ENCODE results near the gene CHN2.
A peak's percentile ranks its signal among the peaks of the same experiment; 100 is the strongest.

Gene CHN2

DNA sequence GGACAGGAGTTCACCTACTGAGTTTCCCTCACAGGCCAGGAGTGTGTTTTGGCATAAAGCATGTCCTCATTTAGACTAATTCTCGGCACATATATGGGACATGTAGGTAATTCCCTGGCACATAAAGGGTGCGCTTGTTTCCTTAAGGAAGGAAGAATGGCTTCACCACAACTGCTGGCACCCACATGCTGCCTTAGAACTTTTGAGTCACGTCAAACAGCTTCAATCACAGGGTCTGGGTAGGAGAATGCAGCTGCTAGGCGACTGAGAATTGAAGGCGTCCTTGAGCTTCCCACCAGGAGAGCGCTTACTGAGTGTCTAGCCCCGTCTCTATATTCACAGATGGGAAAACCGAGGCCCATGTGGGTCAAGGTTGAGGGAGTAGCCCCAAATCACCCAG lies 146.1 kb downstream of the CHN2 start:
- no peak for DNase-seq

DNA sequence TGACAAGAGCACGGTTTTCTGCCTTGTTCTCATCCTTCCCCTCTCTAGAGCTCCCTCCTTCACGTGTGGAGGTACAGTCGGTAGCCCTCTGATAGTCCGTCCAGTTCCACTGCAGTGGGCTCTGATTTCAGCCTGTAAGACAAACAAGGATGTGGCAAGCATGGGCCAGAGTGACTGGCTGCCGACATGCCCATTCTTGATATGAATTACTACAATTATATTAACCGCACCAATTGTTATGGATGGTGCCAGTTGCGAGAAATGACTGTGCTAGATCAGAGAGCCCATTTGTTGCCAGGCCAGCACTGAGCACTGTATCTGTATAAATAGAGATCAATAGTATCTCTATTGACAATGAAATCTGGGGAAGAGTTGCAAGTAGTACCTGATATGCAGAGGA lies 146.6 kb downstream of the CHN2 start:
- DNase-seq: no peak

DNA sequence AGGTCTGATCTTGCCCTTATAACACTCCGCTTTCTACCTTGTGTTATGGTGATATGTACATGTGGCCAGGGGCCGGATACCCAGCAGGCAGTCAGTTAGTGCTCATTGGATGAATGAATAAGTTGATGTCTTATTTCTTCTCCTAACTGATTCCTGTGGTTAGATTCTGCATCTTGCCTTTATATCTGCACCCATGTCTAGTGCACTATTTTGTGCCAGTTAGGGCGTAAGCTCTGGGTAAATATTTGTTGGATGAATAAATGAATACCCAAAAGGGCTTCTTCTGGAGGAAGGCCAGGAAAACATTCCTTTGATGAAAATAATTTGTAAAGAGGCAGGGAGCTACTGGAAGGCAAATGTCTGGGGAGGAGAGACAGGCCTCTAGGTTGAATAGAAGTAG lies 148.2 kb downstream of the CHN2 start:
- DNase-seq: no peak

DNA sequence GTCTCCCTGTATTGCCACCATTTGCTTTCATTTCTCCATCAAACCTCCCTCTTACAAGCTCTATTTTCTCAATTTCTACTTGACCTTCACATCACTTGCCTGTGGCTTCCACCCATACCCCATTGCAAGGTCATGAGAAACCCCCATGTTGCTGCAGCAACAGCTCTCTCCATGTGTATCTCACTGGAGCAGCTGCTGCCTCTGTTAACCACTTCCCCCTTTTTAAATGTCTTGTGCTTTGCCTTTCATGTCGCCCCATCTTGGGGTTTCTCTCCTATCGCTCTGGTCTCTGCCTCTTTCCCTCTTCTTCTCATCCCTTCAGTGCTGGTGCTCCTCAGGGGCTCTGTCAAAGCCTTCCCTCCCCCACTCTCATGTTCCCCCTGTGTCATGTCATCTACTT lies 148.8 kb downstream of the CHN2 start:
- DNase-seq: no peak

DNA sequence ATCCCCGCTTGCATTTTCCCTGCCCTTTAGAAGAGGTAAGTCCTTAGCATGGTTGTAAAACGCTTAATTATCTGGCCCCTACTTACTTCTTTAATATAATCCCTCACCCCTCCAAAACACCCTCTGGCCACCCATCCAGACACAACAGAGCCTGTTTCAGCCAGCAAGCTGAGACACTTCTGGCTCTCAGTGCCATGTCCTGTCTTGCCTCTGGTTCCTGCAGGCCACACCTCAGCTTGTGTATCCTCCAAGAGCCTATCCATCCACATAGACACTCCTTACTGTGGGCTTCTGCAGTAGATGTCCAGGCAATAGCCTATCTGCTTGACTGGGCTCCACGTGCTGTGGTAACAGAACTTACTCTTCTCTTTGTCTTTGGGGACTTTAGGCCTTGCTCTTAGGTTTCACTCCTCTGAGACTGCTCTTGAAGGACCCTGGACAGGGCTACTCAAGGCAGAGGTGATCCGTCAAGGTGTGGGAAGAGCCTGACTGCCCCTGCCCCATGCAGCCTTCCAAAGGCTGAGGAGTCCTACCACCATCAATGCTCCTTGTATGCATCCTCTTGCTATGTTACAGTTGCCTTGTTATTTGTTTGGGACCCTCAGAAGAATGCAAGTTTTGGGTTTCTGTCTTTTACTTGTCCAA lies 149.9 kb downstream of the CHN2 start:
- no peak for DNase-seq

DNA sequence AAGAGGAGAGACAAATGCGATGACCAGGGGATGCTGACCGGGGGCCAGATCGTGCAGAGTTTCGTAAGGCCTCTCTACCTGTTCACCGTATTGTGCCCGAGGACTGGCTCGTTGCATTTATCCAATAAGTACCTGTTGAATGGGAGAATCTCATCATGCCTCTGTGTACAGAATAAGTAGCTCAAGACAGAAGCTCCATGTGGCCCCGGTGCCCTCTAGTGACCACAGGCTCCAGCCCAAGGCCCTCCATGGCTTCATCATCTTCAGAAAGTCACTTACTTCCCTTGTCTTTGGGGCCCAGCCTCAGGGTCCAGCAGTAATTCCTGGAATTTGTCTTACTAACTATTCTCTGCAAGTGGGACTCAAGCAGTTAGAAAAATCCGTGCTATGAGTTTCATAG lies 151.0 kb downstream of the CHN2 start:
- DNase-seq: peak; percentile 44

DNA sequence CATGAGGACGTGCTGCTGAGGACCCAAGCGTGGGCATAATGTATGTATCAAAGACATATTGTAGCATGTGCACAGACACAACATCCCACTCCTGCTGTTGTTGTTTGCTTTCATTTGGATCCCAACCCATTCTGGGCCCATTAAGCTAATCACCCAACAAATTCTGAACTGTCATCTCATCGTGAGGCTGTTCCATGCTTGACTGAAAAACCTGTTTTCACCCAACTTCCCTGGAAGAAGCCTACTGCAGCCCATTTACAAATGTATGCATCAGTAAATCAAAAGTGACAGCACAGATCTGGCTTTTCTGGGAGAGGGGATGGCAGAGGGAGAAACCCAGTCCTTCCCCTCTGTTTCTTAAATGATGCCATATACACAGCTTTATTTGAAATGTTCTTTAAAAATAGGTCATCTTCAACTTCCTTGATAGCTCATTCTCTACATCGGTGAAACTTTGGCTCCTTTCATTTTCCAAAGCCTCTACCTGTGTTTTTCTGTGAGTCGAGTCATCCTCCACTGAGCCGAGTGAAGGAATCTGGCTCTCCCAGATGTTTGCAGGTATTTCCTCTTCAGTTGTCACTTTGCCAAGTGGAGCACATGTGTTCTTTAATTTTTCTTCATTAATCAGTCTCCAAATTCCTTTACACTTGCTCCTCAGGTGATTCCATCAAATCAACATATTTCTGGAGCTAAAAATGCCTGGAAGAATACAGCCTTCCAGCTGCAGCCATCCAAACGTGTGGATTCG lies 151.8 kb downstream of the CHN2 start:
- DNase-seq: no peak

DNA sequence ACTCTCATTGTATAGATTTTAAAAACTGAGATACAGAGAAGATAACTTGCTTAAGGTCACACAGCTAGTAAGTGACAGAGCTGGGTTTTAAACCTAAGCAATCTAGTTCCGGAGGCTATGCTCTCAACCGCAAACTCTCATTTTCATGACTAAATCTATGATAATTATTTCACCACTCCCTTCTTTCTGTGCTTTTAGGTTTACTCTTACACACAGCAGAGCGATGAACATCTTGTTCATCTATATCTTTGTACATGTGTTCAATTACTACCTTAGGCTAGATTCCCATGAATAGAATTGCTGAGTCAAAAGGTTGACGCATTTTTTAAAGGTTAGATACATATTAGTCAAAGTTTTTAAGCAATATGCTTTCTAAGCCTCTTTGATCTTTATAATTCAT lies 154.8 kb downstream of the CHN2 start:
- no peak for DNase-seq

DNA sequence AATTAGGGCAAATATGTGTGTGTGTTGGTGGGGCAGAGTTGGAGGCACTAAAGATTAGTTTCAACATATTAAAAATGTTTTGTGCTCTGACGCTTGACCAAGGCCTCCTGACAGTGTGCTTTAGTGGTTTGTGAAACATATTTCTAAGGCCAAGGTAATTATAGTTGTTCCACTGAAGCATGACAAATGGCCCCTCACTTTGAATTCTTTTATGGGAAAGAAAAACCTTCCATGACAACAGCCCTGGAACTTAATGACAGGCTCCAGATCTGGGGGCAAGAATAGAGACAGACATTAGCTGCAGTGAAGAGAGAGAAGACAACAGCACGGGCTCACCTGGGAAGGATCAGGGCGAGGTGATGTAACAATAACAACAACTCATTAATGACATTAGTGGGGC lies 155.8 kb downstream of the CHN2 start:
- DNase-seq: no peak

DNA sequence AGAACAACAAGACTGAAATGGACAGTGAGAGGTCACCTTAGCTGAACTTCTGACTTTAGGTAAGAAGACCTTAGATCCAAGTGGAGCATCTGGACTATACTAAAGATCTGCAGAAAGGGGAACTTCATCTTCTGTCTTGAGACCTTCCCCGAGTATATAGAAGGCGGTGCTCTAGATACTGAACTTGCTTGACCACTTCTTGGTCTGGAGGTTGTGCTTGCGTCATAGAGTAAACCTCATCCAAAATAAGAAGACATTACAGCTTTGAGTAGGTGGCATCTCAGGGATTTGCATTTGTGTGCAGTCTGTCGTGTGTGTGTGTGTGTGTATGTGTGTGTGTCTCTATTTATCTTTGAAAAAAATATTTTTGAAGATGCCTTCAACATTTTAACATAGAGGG lies 157.5 kb downstream of the CHN2 start:
- DNase-seq: no peak

DNA sequence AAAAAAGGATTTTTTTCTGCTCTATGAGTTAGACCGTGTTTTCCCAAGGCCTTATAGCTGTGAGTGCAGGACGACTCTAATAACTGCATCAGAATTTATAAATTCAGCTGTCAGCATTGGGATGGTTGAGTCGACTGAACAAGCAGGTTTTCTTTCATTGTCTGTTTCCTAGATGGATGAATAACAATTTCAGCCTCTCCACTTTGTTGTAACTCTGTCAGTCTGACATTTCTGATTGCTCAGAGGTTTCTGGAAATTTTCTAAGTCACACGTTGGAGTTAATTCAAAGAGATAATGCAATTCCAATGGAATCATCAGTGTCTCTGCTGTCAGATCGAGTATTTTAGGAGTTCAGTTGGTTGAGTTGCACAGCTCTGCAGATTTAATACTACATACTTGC lies 159.2 kb downstream of the CHN2 start:
- DNase-seq: no peak

DNA sequence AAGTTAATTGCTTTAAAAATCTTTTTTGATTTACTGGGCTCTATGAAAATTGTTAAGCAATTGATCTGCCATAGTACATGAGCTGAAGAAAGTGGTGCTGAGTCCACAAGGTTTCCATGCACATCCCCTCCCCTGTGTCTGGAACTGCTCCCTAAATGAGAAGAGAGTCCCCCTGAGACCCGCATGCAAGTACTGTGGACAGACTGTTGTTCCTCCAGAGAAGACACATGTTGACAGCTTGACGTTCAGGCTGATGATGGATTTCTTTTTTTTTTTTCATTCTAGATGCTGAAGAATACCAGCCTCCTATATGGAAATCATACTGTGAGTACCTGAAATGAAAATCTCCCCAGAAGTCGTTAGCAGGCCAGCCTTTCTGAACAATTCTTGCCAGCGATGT lies 159.8 kb downstream of the CHN2 start:
- DNase-seq: no peak

DNA sequence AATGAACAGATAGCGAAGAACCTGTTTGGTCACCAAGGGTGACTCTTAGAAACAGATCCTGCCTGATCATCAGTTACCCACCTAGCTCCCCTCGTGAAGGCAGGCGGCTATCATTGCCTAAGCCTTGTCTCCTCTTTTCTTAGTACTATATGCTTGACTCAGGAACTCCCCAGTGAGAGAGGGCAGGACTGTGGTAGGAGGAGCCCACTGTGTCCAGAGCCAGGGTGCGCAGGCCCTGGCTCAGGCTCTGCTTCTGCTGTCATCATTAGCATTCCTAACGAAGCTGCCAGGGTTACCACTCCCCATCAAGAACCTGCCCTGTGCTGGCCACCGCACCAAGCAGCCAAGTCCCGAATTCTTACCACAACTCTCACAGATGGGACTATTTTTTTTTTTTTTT lies 160.8 kb downstream of the CHN2 start:
- DNase-seq: no peak

DNA sequence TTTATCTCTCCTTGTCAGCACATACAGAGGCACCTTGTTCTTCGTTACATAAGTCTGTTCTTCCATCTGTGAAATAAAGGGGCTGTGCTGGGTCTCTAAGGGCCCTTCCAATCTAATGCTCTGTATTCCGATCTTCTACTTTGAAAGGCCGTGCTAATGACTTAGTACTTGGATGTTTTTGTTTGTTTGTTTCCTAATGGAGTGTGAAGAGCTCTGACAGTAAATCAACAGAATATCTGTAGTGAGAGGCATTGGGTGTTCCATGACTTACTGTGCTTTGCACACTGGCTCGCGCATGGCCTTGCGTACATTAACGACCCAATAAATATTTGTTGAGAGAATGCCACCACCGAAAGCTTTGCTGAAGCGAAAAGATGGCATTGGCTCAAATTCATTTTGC lies 162.1 kb downstream of the CHN2 start:
- DNase-seq: no peak

DNA sequence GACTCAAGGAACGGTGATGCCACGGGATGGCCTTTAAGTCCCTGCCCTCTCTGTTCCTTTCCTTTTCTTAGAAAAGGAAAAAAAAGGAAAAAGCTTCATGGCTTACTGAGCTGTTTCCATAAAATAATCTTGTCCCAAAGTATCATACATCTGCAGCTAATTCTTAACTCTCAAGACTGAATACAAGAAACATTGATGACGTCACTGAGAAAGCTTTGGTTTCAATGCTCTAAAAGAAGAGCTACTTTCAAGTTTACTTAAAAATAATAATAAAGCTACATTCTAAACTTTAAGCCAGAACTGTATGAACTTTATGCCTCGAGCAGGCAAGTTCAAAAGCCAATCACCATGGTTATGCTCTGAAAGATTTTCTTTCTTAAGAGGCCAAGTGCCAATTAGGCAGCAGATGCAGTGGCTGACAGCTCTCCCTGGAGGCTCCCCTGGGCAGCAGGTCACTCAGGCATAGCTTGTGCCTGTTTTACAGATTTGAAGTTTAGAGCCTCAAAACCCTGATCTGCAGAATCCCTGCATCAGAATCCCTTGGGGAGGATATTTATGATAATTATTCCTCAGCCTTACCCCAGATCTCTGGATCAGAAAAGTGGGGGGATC lies 165.0 kb downstream of the CHN2 start:
- DNase-seq: no peak

DNA sequence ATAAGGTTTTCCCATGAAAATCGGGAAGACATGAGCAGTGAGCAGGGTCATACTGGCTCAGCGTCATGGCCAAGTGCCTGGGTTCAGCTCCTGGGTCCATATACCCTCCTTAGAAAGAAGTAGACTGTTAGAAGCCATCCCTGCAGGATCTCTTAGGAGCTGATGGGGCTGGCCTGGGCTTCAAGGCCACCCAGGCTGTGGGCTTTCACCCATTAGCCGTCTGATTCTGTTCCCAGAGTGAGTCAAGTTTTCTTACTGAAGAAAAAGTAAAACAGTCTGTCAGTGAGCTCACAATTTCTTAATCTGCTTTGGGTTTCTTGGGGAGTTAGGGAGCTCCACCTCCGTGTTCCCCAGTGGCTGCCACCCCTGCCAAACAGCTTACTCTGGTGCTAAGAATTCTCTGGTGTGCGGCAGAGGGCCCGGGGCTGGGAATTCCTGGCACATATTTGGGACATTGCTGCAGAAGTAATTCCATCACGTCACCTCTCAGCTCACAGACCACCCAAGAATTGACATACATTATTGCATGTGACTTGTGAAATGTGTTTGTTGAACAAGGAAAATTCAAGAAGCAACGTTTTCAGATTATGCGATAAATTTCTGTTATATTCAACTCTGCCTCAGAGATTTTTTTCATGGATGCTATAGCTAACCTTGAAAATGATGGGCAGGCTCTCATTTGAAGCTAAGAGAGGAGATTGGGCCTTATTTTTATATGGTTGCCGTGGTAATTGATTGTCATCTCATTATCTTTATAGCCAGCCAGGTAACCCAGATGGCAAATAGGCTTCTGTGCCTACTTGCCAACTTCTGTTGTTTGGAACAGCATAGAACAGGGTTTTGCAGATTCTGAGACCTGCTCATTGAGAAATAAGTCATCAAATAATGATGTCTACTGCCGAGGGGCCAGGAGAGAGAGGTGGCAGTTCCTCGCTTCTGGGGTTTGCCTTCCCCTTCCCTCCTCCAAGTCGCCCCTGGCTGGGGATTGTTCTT lies 166.4 kb downstream of the CHN2 start:
- peak; percentile 38 for DNase-seq

DNA sequence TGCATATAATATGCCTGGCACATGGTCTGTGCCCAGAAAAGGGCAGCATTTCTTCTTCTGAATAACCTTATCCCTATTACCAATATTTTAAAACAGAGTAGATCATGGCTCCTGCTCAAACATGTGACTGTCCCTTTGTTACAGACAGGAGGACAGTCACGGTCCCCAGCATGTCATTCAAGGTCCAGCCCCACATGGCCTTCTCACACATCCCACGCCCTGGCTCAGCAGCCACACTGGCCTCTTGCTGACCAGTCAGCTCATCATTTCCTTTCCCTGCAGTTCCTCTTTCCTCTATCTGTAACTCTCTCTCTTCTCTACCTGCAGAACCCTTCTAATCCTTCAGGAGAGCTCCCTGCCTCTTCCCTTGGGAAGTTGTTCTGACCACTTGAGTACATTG lies 167.8 kb downstream of the CHN2 start:
- no peak for DNase-seq

DNA sequence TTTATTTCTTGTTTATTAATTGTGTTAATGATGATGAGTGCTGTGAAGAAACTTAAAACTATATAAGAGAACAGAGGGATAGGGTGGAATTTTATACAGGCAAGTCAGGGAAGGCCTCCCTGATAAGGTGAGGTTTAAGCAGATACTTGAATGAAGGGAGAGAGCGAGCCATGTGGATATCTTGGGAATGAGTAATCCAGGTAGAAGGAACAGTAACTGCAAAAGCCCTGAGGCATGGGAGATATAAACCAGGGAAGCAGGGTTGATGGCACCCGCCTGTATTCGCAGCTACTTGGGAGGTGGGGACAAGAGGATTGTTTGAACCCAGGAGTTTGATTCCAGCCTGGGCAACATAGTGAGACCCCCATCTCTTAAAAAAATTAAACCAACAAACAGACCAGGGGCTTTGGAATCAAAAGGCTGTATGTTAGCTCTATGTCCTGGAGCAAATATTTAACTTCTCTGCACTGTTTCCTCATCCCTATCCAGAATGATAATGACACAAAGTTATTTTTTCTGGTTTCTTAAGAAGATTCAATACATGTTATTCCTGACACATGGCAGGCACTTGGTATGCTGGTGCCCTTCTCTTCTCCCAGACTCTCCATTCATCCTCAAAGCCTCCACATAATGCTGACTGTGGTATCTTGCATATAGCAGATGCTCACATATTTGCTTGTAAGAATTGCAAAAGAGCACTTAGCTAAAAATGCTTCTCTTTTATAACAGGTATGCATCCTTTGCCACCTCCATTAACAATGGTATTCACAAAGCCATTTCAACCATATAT lies 169.3 kb downstream of the CHN2 start:
- DNase-seq: no peak

DNA sequence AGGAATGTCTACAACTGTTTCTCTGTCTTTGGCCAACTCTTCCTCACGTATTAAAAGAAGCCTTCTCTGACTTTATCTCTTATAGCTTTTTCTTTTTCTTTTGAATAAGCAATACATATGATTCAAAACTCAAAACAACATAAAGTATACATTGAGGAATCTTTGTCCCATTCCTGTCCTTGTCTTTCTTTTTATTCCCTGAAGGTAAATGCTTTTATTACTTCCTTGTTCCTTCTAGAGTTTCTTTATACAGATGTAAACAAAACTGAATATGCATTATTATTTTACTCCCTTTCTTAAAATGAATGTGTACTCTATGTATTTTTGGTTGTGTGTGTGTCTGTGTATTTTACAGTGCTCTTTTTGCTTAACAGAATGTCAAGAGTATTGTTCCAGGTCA lies 170.1 kb downstream of the CHN2 start:
- no peak for DNase-seq

DNA sequence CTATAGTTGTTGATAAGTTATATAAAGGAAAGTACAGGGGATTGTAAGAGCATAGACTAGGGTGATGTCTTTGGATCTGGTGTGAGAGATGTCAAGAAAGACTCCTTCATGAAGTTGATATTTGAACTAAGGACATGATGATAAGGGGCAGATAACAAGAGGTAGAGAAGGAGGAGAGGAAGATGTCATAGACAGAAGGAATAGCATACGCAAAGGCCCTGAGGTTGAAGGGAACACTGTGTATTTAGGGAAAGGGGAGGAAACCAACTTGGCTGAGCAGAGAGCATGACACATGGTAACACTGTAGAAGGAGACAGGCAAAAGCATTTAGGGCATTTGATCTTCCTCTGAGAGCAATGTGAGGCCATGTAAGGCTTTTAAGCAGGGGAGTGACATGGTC lies 170.8 kb downstream of the CHN2 start:
- no peak for DNase-seq

DNA sequence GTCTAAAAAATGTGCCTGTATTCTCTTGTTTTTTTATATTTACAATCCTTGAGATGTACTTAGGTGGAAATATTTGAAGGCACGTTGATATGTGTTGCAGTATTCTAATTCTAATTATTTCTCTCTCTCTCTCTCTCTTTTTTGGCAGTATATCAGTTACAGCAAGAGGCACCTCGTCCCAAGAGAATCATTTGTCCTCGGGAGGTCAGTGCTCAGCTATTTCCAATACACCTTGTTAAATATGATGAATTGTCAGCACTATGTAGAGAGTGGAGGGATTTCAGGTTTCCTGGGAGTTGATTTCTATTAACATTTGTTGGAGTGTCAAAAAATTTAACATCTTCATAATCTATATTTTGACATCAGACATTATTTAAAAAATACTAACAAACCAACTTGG lies 173.2 kb downstream of the CHN2 start:
- no peak for DNase-seq

DNA sequence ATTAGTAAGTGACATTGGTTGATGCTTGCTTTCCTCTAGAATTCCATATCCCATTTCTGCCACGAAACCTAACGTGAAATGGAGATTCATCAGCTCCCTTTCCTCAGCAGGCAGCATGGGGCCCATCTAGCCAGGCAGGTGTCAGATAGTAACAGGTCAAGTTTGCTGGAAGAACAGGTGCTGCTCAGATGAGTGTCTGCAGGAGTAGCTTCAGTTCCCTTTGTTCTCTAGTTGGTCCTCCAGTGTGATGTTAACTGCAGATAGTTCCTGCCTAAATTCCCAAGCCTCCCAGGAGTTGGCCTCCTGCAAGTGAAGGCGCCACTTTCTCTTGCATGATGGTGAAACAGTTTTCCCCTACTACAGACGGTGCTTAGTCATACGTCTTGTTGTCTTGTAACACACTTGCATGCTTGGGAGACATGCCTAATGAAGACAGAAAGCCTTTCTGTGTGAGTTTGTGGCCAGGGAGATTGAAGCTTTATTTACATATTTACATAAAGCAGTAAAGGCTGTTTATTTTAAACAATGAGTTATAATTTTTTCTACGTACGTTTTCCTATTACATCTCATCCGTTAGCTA lies 175.4 kb downstream of the CHN2 start:
- no peak for DNase-seq
